Activated T-cell treated with anti-CD3 and anti-CD28 coated beads for 48 hours (primary cell): ENCODE data around the gene UBQLN4.

ENCODE experiments used
- DNase-seq: peaks from one replicate; pipeline ENCODE4 v3.0.0-alpha.2; 2020; ENCODE audit warnings: low read depth

UBQLN4 gene

GRCh38 chr1:156053768-156054499 is at the start of gene UBQLN4:
TSS of gene UBQLN4 (minus strand) at chr1:156053798. CDS start at chr1:156053701, 97 bp downstream.
- peak; percentile 82 for DNase-seq

- DNase-seq = no peak
Measured at GRCh38 chr1:156102633-156103511, 49.3 kb upstream of the UBQLN4 start.

- DNase-seq = no peak
Measured at GRCh38 chr1:156101880-156102279, 48.3 kb upstream of the UBQLN4 start.

GRCh38 chr1:156100205-156100995 is 46.8 kb upstream of the UBQLN4 start:
- DNase-seq = no peak

GRCh38 chr1:156099282-156099681 is 45.7 kb upstream of the UBQLN4 start:
- no peak for DNase-seq

- no peak for DNase-seq
Measured at GRCh38 chr1:156098784-156099183, 45.2 kb upstream of the UBQLN4 start.

- peak; percentile 50 for DNase-seq
Measured at GRCh38 chr1:156097499-156098178, 44.0 kb upstream of the UBQLN4 start.

- peak; percentile 91 for DNase-seq
Measured at GRCh38 chr1:156096640-156097391, 43.2 kb upstream of the UBQLN4 start.

- no peak for DNase-seq
Measured at GRCh38 chr1:156095906-156096508, 42.4 kb upstream of the UBQLN4 start.

- DNase-seq = no peak
Measured at GRCh38 chr1:156091610-156092009, 38.0 kb upstream of the UBQLN4 start.

- peak; percentile 85 for DNase-seq
Measured at GRCh38 chr1:156090840-156091188, 37.2 kb upstream of the UBQLN4 start.

GRCh38 chr1:156090138-156090839 is 36.7 kb upstream of the UBQLN4 start:
- no peak for DNase-seq

- DNase-seq = no peak
Measured at GRCh38 chr1:156089704-156090103, 36.1 kb upstream of the UBQLN4 start.

- no peak for DNase-seq
Measured at GRCh38 chr1:156086256-156086662, 32.7 kb upstream of the UBQLN4 start.

- DNase-seq = no peak
Measured at GRCh38 chr1:156083800-156084790, 30.5 kb upstream of the UBQLN4 start.

GRCh38 chr1:156082309-156083091 is 28.9 kb upstream of the UBQLN4 start, which contains the start of gene MEX3A:
TSS of gene MEX3A (minus strand) at chr1:156082465. CDS start at chr1:156081998, 467 bp downstream.
- peak; percentile 52 for DNase-seq

- DNase-seq = no peak
Measured at GRCh38 chr1:156081917-156082308, 28.3 kb upstream of the UBQLN4 start.
